H1 (cell line): ENCODE measurements around the gene AIF1L. TPM values are rescaled to one million over a fixed set of nuclear protein-coding genes. Genes with fewer than 3 reads are reported as not detected.

Experiments used
- ATF2 ChIP-seq: IDR thresholded peaks from 2 replicates; pipeline ENCODE4 v1.6.1; 2012; ENCODE audit warnings: low read length, inconsistent platforms
- CHD7 ChIP-seq: fragments of 300-600 bp; sonication (generic); IDR thresholded peaks from 2 replicates; pipeline ENCODE4 v1.7.1; 2012; ENCODE audit warnings: low read length, moderate library complexity, mild to moderate bottlenecking, inconsistent platforms; ENCODE audit not compliant: insufficient replicate concordance
- SRF ChIP-seq: IDR thresholded peaks from 2 replicates; pipeline ENCODE4 v1.6.1; 2011; ENCODE audit warnings: mild to moderate bottlenecking, low read depth, low read length, moderate library complexity
- TEAD4 ChIP-seq: IDR thresholded peaks from 2 replicates; pipeline ENCODE4 v1.6.1; 2012; ENCODE audit warnings: low read depth, low read length, inconsistent platforms, mixed read lengths
- polyA plus RNA-seq, 7 experiments: library from polyadenylated mRNA; depleted of rRNA in 3 of 7; stranded (reverse) in 5 of 7; unstranded in 2 of 7; fragments of >200 nt in 5 of 7; fragments of 200-250 nt in 2 of 7; gene quantifications; 1 replicate in 5 of 7; 2 replicates in 1 of 7; 4 replicates in 1 of 7; pipeline versions ENCODE4 v1.2.1 to v1.2.3, GENCODE V29; 2011 to 2013; ENCODE audit warnings: missing spikeins in 2 of 7, mixed read lengths in 2 of 7
- total RNA-seq: library from RNA; stranded (reverse); fragmentation: NEBNext Ultra II Directional; extraction: Animal tissue kit (Norgen Biotek cat#: 25700); gene quantifications from 2 replicates; pipeline ENCODE4 v1.2.1, GENCODE V29; 2021

AIF1L gene
- total and polyA plus RNA-seq, 2 of the 8 experiments (the other 6 are each of a cell fraction or from before 2014, with no cell fraction given) = 70.7 to 149 TPM

- no peak for TF ChIP-seq CHD7
- no peak for TF ChIP-seq ATF2
- TF ChIP-seq TEAD4 = peak; percentile 91
- TF ChIP-seq SRF = peak; percentile 98
Measured at GRCh38 chr9:131100445-131100844, 4.1 kb downstream of the AIF1L start (continued).
